HG02678 (cell line): ENCODE results near the gene CXCL12.

ENCODE experiments used
- ATAC-seq: cut with Tn5 transposase; IDR thresholded peaks from one replicate; pipeline ENCODE4 v1.9.1; 2021; ENCODE audit warnings: mild to moderate bottlenecking, moderate library complexity; ENCODE audit not compliant: unreplicated experiment

Gene CXCL12

GRCh38 chr10:44364566-44364965, 20.3 kb downstream of the CXCL12 start:
- ATAC-seq = no peak

- no peak for ATAC-seq
Measured at GRCh38 chr10:44363716-44364115, 21.2 kb downstream of the CXCL12 start.

- ATAC-seq = no peak
Measured at GRCh38 chr10:44362866-44363711, 21.8 kb downstream of the CXCL12 start.

- ATAC-seq = no peak
Measured at GRCh38 chr10:44361109-44361508, 23.8 kb downstream of the CXCL12 start.

GRCh38 chr10:44358080-44358771, 26.7 kb downstream of the CXCL12 start:
- no peak for ATAC-seq

- ATAC-seq = no peak
Measured at GRCh38 chr10:44357023-44357540, 27.8 kb downstream of the CXCL12 start.

GRCh38 chr10:44356139-44357022, 28.5 kb downstream of the CXCL12 start:
- no peak for ATAC-seq

GRCh38 chr10:44355630-44356029, 29.3 kb downstream of the CXCL12 start:
- ATAC-seq = no peak

GRCh38 chr10:44354771-44355170, 30.1 kb downstream of the CXCL12 start:
- ATAC-seq = no peak

GRCh38 chr10:44353721-44354120, 31.2 kb downstream of the CXCL12 start:
- ATAC-seq = no peak

- ATAC-seq = no peak
Measured at GRCh38 chr10:44353128-44353390, 31.8 kb downstream of the CXCL12 start.

GRCh38 chr10:44352316-44353127, 32.4 kb downstream of the CXCL12 start:
- ATAC-seq = no peak

GRCh38 chr10:44348496-44348895, 36.4 kb downstream of the CXCL12 start:
- ATAC-seq = no peak

GRCh38 chr10:44347609-44348400, 37.1 kb downstream of the CXCL12 start:
- ATAC-seq = no peak

- ATAC-seq = no peak
Measured at GRCh38 chr10:44344727-44345126, 40.2 kb downstream of the CXCL12 start.

GRCh38 chr10:44343843-44344242, 41.1 kb downstream of the CXCL12 start:
- ATAC-seq = no peak

- no peak for ATAC-seq
Measured at GRCh38 chr10:44341886-44342285, 43.0 kb downstream of the CXCL12 start.

- no peak for ATAC-seq
Measured at GRCh38 chr10:44340557-44340956, 44.3 kb downstream of the CXCL12 start.

- no peak for ATAC-seq
Measured at GRCh38 chr10:44339218-44339617, 45.7 kb downstream of the CXCL12 start.

GRCh38 chr10:44337081-44337480, 47.8 kb downstream of the CXCL12 start:
- ATAC-seq = no peak
